HEK293T (cell line): ENCODE results near the gene TMEM183A.

Experiments used
- ARNT ChIP-seq: fragments of 450-650 bp; IDR thresholded peaks from 2 replicates; pipeline ENCODE4 v1.6.1; 2017; ENCODE audit warnings: mild to moderate bottlenecking
- BHLHE40 ChIP-seq: fragments of 450-650 bp; IDR thresholded peaks from 2 replicates; pipeline ENCODE4 v1.6.1; 2016; ENCODE audit warnings: mild to moderate bottlenecking, moderate library complexity, borderline replicate concordance
- ELF4 ChIP-seq: fragments of 450-650 bp; IDR thresholded peaks from 2 replicates; pipeline ENCODE4 v1.6.1; 2017; ENCODE audit warnings: antibody characterized with exemption
- FOXA1 ChIP-seq: fragments of 450-650 bp; IDR thresholded peaks from 2 replicates; pipeline ENCODE4 v1.6.1; 2016; ENCODE audit warnings: mild to moderate bottlenecking
- FOXK2 ChIP-seq: fragments of 450-650 bp; IDR thresholded peaks from 2 replicates; pipeline ENCODE4 v1.6.1; 2016; ENCODE audit warnings: mild to moderate bottlenecking
- FOXM1 ChIP-seq: fragments of 450-650 bp; IDR thresholded peaks from 2 replicates; pipeline ENCODE4 v1.6.1; 2017; ENCODE audit warnings: mild to moderate bottlenecking, borderline replicate concordance
- HDGF ChIP-seq: fragments of 450-650 bp; IDR thresholded peaks from 2 replicates; pipeline ENCODE4 v1.6.1; 2017; ENCODE audit warnings: antibody characterized with exemption, borderline replicate concordance
- L3MBTL2 ChIP-seq: fragments of 450-650 bp; conservative IDR thresholded peaks from 2 replicates; pipeline ENCODE4 v1.6.1; 2016; ENCODE audit warnings: mild to moderate bottlenecking
- NFRKB ChIP-seq: fragments of 450-650 bp; IDR thresholded peaks from 2 replicates; pipeline ENCODE4 v1.6.1; 2016; ENCODE audit warnings: mild to moderate bottlenecking, moderate library complexity
- PKNOX1 ChIP-seq: fragments of 450-650 bp; IDR thresholded peaks from 2 replicates; pipeline ENCODE4 v1.6.1; 2016
- SP1 ChIP-seq: fragments of 450-650 bp; IDR thresholded peaks from 2 replicates; pipeline ENCODE4 v1.6.1; 2017
- SUZ12 ChIP-seq: fragments of 450-650 bp; IDR thresholded peaks from 2 replicates; pipeline ENCODE4 v1.6.1; 2016; ENCODE audit warnings: mild to moderate bottlenecking
- TARDBP ChIP-seq: fragments of 450-650 bp; IDR thresholded peaks from 2 replicates; pipeline ENCODE4 v1.6.1; 2016
- ZNF384 ChIP-seq: fragments of 450-650 bp; IDR thresholded peaks from 2 replicates; pipeline ENCODE4 v1.6.1; 2016

- TF ChIP-seq FOXA1 (no peak), BHLHE40 (no peak), ELF4 (no peak), SP1 (no peak), L3MBTL2 (no peak), FOXK2 (no peak), HDGF (no peak), PKNOX1 (no peak), ARNT (no peak), FOXM1 (no peak), SUZ12 (no peak), TARDBP (no peak), NFRKB (no peak), ZNF384 (no peak)
These were observed 2.0 kb downstream of the TMEM183A start for GRCh38 chr1:203009185-203009584.
